ENCODE data around the gene RNF224.

Gene RNF224

DNA sequence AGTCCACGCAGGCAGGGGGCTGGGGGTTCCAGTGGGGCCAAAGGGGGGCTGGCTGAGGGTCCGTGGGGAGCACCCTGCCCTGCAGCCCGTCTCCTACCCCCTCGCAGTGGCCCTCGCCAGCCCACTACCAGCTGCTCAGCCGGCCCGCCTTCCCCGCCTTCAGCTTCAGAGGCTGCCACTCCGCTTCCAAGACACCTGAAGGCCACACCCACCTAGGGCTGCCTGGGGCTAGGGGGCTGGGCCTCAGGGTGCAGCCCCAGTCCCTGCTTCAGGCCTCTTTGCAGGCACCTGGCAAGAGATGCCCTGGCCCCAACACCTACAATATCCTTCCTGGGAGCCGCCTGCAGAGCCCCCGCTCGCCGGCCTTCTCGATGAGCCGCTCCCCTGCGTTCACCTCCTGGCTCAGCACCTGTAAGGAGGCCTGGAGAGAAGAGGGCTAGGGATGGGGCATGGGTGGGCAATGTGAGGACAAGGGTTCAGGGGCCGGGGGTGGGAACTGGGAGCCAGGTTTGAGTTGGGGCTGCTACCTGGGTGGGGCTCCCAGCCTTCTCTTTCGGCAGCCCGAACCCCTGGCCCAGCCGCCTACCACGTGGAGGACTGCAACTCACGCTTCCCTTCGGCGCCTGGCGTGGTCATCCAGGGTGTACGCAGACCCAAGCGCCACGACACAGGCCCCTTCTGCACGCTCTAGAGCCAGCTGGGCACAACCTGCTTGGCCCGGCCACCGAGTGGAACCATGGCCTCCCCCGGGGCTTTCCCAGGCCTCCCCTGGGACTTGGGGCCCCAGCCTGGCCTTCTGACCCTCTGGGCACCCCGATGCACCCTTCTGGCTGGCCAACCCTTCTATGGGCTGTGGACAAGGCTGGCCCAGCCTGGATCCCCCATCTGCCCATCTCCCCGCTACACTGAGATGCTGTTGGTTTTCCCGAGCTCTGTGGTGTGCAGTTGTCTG lies 25.5 kb downstream of the RNF224 start:
- TF ChIP-seq GATA3 (IDR thresholded peaks at IDR 0.05; ENCODE audit: low read depth, low read length) (no peak), GATA2 (IDR thresholded peaks at IDR 0.05; ENCODE audit: low read depth, low read length) (no peak)

DNA sequence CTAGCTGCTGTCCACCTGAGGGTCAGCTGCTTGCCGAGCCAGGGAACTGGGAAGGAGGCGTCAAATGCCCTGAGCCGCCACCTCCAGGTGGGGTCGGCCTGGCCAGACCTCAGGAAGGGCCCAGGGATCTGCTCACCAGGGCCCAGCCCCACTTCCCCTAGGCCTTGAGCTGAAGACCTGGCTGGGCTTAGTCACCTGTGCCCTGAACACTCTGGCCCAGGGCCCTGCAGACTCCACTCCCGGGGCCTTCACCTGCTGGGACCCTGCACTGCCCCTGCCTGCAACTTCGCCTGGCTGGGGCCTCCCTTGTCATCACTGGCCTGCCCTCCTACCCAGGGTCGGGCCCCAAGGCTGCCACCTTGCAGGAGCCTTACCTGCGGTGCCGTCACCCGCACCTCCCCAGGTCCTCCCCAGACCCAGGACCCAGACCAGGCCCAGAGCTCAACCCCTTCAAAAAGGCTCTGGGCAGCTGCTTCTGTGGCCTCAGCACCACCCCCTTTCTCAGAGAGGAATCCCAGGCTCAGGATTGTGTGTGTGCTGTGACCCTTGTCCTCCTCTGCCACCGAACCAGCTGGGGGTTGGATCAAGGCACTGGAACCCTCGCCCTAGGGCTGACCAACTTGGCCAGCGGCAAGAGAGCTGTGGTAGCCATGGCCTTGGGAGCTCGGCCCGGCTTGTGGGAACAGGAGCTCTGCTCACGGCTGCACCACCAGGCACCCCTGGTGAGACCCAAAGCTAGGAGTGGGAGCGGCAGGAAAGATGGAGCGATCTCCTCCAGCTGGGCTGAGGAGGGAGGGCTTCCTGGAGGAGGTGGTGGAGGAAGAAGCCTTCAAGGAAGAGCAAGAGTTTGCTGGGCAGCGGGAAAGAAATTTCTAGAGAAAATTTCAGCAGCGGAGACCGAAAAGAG lies 26.7 kb downstream of the RNF224 start:
- TF ChIP-seq GATA2 (IDR thresholded peaks at IDR 0.05; ENCODE audit: low read depth, low read length) (no peak), GATA3 (IDR thresholded peaks at IDR 0.05; ENCODE audit: low read depth, low read length) (no peak)

DNA sequence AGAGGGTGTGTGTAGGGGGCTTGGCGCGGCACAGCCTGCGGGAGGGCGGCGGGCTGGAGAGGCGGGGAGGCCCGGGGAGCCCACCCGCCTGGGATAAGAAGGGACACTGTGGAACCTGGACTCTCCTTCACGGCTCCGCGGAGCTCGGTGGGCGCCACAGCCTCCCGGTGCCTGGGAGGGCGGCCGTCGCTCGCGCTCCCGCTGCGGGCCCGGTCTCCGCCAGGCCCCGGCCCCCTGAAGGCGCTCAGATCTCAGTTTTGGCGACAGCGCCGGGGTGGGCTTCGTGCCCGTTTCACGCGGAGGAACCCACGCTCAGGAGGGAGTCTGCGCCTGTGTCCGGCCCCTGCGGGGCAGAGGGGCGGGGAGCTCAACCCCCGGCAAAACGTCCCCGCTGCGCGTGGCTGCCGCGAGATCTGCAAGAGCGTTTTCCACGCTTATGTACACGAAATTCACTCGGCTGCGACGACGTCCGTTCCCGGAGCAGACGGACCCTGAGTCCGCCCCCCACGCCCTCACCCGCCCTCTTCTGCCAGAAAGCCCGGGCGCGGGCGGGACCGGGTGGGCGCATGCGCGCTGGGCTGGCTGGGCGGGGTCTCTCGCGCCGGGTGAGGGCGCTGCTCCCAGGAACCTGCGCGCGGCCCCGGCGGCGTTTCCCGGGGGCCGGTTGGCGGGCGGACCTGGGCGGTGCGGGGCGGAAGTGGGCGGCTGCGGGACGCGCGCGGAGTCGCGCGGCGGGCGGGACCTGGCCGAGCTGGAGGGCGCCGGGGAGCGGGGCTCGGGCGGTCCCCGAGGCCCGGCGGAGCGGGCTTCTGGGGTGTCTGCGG lies 27.5 kb downstream of the RNF224 start, which contains the start of gene NELFB:
Gene NELFB, plus strand, starts transcription at position 704 of the 824 bp plus-strand sequence.
- TF ChIP-seq GATA2 (IDR thresholded peaks at IDR 0.05; ENCODE audit: low read depth, low read length): no peak
- no peak for TF ChIP-seq GATA3 (IDR thresholded peaks at IDR 0.05; ENCODE audit: low read depth, low read length)

DNA sequence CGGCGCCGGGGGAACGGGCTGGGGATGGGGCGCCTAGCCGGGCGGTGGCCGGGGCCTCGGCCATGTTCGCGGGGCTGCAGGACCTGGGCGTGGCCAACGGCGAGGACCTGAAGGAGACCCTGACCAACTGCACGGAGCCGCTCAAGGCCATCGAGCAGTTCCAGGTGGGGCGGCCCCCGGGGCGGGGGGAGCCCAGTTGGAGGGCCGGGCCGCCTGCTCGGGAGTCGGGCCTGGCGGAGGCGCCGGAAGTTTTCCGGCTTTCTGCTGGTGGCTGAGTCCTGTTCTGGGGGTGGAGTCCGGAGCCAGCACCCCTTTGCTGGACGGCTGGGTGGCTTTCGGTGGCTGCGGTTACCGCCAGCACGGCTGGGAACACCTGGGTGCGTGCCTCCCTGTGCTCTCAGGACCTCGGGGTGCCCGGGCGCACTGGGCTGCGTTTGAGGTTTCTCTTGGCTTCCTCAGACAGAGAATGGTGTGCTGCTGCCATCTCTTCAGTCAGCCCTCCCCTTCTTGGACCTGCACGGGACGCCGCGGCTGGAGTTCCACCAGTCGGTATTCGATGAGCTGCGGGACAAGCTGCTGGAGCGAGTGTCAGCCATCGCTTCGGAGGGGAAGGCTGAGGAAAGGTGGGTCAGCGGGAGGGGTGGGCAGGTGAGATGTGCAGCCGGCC lies 28.3 kb downstream of the RNF224 start:
- TF ChIP-seq GATA2 (IDR thresholded peaks at IDR 0.05; ENCODE audit: low read depth, low read length) (no peak), GATA3 (IDR thresholded peaks at IDR 0.05; ENCODE audit: low read depth, low read length) (no peak)

DNA sequence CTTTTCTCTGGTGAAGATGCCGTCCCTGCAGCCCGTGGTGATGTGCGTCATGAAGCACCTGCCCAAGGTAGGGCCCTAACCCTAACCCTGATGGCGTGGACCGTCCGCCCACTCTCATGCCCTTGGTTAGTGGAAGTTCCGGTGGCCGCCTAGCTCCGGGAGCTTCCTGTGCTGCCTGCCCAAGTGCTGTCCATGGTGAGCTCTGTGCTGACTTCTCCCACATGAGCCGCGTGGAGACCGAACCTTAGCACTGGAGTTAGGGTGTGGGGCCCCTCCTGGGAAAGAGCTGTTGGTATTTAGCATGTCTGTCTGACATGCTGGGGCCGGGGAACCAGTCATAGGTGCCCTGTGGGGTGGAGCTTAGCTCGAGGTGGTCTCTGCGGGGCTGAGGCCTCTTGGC lies 29.1 kb downstream of the RNF224 start:
- no peak for TF ChIP-seq GATA3 (IDR thresholded peaks at IDR 0.05; ENCODE audit: low read depth, low read length)
- no peak for TF ChIP-seq GATA2 (IDR thresholded peaks at IDR 0.05; ENCODE audit: low read depth, low read length)

DNA sequence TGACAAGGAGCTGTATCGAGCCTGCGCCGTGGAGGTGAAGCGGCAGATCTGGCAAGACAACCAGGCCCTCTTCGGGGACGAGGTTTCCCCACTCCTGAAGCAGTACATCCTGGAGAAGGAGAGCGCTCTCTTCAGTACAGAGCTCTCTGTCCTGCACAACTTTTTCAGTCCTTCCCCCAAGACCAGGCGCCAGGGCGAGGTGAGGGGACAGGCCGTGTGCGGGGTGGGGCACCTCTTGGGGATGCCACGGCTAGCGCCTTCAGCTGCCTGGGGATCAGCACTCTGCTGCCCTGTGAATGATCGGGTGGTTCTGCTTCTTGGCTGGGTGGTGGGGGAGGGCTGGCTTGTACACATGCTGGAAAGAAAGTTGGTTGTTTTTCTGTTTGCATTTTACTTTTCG lies 29.6 kb downstream of the RNF224 start:
- no peak for TF ChIP-seq GATA3 (IDR thresholded peaks at IDR 0.05; ENCODE audit: low read depth, low read length)
- no peak for TF ChIP-seq GATA2 (IDR thresholded peaks at IDR 0.05; ENCODE audit: low read depth, low read length)

DNA sequence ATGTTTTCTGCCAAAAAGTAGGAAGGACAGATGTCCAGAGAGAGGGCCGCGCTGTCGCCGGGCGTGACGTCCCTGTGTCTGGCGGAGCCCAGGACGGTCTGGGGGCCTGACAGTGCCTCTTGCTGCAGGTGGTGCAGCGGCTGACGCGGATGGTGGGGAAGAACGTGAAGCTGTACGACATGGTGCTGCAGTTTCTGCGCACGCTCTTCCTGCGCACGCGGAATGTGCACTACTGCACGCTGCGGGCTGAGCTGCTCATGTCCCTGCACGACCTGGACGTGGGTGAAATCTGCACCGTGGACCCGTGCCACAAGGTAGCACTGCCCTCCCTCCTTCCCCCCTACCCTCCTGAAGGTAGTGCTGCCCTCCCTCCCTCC lies 35.6 kb downstream of the RNF224 start:
- TF ChIP-seq GATA2 (IDR thresholded peaks at IDR 0.05; ENCODE audit: low read depth, low read length): no peak
- no peak for TF ChIP-seq GATA3 (IDR thresholded peaks at IDR 0.05; ENCODE audit: low read depth, low read length)

DNA sequence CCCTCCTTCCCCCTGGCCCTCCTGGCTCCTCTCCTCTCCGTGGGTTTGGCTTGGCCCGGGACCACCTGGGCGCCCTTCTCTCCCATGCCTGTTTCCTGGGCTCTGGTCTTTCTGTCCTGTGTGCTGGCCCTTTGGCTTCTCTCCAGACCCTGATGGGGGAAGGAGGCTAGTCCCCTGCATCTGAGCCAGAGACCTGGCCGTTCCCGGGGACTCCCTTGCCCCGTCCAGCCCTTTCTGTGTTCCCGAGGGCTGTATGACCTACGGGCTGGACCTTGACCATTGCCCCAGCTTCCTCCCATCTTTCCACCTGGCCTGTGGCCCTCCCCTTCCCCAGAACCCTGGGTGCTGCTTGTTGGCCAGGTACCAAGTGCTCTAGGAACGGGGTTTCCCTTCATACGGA lies 36.2 kb downstream of the RNF224 start:
- TF ChIP-seq GATA3 (IDR thresholded peaks at IDR 0.05; ENCODE audit: low read depth, low read length): no peak
- TF ChIP-seq GATA2 (IDR thresholded peaks at IDR 0.05; ENCODE audit: low read depth, low read length): no peak

DNA sequence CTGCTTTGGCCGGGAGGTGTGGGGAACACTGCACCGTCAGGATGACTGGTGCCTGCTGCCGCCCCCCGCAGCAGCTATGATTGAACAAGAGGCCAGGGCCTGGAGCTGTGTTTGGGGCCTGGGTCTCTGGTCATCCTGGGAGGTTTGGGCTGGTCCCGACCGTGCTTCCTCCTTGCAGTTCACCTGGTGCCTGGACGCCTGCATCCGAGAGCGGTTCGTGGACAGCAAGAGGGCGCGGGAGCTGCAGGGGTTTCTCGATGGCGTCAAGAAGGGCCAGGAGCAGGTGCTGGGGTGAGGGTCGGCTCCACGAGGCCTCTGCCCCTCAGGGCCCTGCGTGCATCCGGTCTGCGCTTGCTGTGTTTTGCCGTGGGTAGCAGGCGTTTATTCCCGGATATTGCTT lies 36.8 kb downstream of the RNF224 start:
- TF ChIP-seq GATA3 (IDR thresholded peaks at IDR 0.05; ENCODE audit: low read depth, low read length): no peak
- no peak for TF ChIP-seq GATA2 (IDR thresholded peaks at IDR 0.05; ENCODE audit: low read depth, low read length)

DNA sequence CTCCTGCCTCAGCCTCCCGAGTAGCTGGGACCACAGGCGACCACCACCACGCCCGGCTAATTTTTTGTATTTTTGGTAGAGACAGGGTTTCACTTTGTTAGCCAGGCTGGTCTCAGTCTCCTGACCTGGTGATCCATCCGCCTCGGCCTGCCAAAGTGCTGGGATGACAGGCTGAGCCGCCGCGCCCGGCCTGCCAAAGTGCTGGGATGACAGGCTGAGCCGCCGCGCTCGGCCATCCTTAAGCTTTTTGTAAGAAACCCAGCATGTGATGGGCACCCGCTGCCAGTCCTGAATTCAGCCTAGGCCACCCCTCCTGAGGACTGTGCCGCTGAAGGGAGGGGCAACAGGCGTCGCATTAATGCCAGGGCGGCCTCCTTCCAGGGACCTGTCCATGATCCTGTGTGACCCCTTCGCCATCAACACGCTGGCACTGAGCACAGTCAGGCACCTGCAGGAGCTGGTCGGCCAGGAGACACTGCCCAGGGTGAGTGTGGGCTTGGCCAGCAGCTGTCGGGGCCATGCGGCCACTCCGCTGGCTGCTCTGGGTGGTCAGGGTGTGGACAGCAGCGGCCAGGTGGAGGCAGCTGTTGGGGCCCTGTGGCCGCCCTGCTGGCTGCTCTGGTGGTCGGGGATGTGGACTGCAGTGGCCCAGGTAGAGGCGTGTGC lies 38.3 kb downstream of the RNF224 start:
- no peak for TF ChIP-seq GATA2 (IDR thresholded peaks at IDR 0.05; ENCODE audit: low read depth, low read length)
- TF ChIP-seq GATA3 (IDR thresholded peaks at IDR 0.05; ENCODE audit: low read depth, low read length): no peak

DNA sequence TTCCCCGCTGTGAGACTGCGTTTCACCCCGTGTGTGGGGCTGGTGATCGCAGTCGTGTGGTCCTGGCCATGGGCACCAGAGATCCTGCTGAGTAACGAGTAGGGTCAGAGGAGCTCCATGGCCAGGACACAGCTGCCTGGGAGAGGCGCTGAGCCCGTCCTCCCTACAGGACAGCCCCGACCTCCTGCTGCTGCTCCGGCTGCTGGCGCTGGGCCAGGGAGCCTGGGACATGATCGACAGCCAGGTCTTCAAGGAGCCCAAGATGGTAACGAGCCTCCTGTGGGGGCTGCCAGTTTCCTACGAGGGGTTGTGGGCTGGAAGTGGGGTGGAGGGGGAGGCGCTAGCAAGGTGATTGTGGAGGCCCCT lies 38.8 kb downstream of the RNF224 start:
- TF ChIP-seq GATA2 (IDR thresholded peaks at IDR 0.05; ENCODE audit: low read depth, low read length): no peak
- TF ChIP-seq GATA3 (IDR thresholded peaks at IDR 0.05; ENCODE audit: low read depth, low read length): no peak

DNA sequence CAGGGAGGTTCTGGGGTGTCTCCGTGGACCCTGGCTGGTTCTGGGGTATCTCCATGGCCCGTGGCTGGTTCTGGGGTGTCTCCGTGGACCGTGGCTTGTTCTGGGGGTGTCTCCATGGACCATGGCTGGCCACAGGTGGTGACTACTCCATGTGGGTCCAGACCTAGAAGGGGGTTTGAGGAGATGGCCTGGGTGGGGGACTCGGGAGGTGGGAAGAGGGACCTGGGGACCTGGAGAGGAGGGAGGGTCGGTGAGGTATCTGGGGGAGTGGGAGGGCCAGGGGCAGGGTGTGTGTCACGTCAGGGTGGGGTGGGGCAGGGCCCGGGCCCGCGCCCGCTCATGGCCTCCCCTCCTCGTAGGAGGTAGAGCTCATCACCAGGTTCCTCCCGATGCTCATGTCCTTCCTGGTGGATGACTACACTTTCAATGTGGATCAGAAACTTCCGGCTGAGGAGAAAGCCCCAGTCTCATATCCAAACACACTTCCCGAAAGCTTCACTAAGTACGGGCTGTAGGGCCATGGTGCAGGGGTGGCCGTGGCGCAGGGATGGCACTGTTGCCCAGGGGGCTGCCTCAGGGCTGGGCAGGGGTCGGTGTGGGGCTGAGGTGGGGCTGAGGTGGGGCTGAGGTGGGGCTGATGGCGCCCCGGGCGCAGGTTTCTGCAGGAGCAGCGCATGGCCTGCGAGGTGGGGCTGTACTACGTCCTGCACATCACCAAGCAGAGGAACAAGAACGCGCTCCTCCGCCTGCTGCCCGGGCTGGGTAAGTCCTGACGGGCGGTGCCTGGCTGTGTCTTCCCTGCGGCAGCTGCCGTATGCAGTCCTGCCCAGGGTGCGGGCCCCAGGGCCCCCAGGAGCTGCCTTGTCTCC lies 39.5 kb downstream of the RNF224 start:
- no peak for TF ChIP-seq GATA2 (IDR thresholded peaks at IDR 0.05; ENCODE audit: low read depth, low read length)
- TF ChIP-seq GATA3 (IDR thresholded peaks at IDR 0.05; ENCODE audit: low read depth, low read length): no peak

Measured in SH-SY5Y (cell line).